ENCODE data around the gene PLEKHO2.

PLEKHO2 gene

DNA sequence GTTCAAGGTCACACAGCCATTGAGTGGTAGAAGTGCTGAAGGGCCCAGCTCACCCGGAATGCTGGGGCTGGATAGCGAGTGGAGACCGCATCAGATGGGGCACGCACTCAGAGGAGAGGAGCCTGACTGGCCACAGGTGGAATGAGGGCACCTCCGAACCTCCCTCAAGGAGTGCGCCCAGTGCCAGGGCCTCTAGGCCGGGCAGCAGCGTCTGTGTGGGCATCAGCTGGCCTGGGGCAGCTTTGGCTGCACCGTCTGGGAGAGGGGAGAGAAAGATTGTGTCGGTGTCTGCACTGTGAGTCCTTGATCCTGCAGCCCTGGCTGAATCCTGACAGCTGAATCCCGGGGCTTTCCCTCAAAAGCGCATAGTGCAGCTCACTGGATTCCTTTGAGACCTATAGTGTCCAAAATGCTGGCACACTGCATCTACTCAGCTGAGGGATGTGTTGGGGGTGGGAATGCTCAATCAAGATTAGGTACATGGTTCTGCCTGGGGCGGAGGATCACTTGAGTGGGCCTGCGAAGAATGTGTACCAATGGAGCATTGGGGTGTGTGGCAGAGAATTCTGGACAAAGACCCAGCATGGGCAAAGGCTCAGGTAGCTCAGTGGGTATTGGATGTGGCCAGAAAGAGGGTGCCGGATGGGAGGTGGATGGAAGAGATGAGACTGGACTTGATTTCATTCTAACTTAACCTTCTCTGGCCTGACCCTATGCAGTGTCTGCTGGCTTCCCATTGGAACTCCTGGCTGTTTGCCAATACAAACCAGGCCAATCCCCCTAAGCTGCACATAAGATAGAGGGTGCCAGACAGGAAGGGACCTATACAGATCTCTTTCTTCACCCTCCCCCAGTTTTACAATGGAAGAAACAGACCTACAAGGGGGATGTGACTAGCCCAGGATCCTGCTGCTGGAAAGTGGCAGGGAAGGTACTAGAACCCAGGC, 70.9 kb downstream of the PLEKHO2 start:
- no peak for DNase-seq (ENCODE audit: low read depth in 2 of 2)

DNA sequence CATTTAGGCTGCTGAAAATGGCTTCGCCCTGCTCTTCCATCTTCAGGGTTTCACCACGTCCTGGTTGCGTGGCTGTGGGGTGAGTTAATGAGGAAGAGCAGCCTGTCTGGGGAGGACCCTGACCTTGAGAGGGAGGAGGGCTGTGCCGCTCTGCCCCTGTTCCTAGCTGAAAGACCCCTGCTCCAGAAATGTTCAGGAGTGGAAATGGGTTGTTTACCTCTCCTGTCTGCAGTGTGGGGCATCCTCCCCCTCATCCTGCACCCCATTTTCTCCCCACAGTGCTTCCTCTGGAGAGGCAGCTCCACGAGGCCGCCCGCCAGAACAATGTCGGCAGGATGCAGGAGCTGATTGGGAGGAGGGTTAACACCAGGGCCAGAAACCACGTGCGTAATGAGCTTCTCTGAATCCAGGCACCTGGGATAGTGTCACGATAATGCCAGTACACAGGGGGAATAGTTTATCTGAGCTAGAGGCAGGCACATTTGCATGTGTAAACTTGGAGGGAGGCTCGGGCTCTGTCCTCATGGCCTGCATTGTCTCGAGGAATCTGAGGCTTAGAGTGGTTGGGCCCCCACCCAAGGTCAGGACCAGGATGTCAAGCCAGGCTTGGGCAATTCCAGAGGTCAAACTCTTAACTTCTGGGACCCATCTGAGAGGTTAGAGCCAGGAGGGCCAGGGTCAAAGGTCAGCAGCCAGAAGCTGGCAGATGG, 74.0 kb downstream of the PLEKHO2 start:
- no peak for DNase-seq (ENCODE audit: low read depth in 2 of 2)

DNA sequence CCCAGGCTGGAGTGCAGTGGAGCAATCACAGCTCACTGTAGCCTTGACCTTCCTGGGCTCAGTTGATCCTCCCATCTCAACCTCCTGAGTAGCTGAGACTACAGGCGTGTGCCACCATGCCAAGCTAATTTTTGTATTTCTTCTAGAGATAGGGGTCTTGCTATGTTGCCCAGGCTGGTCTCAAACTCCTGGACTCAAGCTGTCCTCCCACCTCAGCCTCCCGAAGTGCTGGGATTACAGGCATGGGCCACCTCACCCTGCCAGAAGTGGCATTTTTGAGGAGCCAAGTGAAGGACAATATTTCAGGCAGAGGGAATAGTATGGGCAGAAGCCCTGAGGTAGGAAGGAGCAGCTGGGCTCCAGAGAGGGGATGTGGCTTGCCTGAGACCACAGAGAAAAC, 74.7 kb downstream of the PLEKHO2 start:
- no peak for DNase-seq (ENCODE audit: low read depth in 2 of 2)

DNA sequence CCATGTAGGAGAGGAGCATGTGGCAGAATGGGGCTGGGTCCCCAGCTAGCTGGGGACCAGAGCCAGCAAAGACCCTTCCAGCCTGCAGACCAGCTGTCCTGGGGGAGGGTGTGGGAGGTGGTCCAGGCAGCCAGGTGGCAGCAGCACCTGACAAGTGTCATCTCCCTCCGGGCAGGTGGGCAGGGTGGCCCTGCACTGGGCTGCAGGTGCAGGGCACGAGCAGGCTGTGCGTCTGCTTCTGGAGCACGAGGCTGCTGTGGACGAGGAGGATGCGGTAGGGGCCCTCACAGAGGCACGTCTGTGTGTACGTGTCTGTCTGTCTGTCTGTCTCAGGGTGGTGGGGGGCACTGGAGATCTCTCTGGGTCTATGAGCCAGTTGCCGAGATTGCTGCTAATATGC, 75.5 kb downstream of the PLEKHO2 start:
- DNase-seq (ENCODE audit: low read depth in 2 of 2), result no peak
